Activated CD4-positive, alpha-beta T cell treated with anti-CD3 and anti-CD28 coated beads, Interleukin-2, amount 50 U/mL, for 48 hours (primary cell): ENCODE results near the gene LRRC41.
A peak's percentile ranks its signal among the peaks of the same experiment; 100 is the strongest.
"Not testable (repeated sequence)": the region's sequence is repeated elsewhere in the genome, so short reads cannot be mapped to it uniquely, and the experiment has no call there.

Experiments
- DNase-seq, 2 experiments: peaks; one replicate each; pipeline ENCODE4 v3.0.0-alpha.2; 2020

LRRC41 gene

GRCh38 chr1:46325285-46326076, 22.1 kb upstream of the LRRC41 start:
- DNase-seq: not testable (repeated sequence)

DNA sequence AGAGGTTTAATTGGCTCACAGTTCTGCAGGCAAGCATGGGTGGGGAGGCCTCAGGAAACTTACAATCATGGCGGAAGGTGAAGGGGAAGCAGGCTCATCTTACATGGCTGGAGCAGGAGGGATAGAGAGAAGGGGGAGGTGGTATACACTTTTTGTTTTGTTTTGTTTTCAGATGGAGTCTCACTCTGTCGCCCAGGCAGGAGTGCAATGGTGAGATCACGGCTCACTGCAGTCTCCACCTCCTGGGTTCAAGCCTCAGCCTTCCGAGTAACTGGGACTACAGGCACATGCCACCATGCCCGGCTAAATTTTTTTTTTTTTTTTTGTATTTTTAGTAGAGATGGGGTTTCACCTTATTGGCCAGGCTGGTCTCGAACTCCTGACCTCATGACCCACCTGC, 18.8 kb upstream of the LRRC41 start:
- not testable (repeated sequence) for DNase-seq

DNA sequence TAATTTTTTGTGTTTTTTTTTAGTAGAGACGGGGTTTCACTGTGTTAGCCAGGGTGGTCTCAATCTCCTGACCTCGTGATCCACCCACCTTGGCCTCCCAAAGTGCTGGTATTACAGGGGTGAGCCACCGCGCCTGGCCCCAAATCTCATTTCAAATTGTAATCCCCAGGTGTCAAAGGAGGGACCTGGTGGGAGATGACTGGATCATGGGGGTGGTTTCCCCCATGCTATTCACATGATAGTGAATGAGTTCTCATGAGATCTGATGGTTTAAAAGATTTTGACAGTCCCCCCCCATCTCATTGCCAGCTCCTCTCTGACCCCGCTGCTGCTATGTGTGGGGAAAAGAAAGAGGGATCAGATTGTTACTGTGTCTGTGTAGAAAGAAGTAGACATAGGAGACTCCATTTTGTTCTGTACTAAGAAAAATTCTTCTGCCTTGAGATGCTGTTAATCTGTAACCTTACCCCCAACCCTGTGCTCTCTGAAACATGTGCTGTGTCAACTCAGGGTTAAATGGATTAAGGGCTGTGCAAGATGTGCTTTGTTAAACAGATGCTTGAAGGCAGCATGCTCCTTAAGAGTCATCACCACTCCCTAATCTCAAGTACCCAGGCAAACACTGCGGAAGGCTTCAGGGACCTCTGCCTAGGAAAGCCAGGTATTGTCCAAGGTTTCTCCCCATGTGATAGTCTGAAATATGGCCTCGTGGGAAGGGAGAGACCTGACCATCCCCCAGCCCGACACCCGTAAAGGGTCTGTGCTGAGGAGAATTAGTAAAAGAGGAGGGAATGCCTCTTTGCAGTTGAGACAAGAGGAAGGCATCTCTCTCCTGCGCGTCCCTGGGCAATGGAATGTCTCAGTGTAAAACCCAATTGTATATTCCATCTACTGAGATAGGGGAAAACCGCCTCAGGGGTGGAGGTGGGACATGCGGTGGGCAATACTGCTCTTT, 16.8 kb upstream of the LRRC41 start:
- not testable (repeated sequence) for DNase-seq

DNA sequence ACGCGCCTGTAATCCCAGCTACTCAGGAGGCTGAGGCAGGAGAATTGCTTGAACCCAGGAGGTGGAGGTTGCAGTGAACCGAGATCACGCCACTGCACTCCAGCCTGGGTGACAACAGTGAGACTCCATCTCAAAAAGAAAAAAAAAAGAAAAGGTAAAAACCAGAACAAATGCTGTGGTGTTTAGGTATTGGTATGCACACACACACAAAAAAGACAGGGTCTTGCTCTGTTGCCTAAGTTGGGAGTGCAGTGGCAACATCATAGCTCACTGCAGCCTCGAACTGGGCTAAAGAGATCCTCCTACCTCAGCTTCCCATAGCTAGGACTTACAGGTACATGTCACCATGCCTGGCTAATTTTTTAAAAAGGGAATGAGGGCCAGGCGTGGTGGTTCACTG, 15.9 kb upstream of the LRRC41 start:
- not testable (repeated sequence) for DNase-seq

- no peak for DNase-seq
These were observed 13.9 kb upstream of the LRRC41 start for GRCh38 chr1:46317323-46317722.

DNA sequence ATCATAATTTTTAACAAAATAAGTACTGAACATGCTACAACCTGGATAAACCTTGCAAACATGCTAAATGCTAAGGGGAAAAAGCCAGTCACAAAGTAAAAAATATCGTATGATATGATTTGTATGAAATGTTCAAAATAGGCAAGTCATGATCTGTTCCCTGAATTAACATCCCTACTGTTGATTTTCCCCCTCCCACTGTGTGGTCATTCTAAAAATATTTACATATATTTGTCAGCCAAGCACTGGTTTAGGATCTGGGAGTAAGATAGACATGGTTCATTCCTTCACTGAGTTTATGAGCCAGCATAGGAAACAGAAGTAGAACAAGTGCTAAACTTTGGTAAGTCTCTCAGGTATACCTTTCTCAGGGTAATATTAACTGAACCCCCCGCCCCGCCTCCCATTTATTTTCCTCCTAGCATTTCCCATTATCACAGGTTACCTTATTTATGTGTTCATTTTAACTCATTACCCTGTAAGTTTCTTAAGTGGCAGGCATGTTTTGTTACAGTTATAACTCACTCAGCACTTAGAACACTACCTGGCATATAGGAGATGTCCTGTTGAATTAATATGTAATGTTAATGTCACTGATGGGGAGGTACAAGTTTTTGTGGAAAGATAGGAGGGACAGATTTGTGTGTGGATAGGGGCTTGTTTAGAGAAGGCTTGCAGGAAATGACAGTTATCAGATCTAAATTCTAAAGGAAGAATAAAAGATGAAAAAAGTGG, 12.4 kb upstream of the LRRC41 start:
- DNase-seq: no peak

DNA sequence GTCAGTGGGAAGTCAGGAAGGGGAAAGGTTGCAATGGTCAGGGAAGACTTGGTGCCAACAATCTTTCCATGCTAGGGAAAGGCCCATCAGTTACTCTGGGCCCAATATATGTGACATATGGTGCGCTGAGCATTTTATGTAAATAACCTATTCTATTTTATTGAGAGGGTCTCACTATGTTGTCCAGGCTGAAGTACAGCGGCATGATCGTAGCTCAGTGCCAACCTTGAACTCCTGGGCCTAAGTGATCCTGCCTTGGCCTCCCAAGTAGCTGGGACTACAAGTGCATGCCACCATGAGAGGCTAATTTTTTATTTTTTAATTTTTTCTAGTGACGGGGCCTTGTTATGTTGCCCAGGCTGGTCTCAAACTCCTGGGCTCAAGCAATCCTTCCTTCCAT, 6.9 kb upstream of the LRRC41 start:
- no peak for DNase-seq

DNA sequence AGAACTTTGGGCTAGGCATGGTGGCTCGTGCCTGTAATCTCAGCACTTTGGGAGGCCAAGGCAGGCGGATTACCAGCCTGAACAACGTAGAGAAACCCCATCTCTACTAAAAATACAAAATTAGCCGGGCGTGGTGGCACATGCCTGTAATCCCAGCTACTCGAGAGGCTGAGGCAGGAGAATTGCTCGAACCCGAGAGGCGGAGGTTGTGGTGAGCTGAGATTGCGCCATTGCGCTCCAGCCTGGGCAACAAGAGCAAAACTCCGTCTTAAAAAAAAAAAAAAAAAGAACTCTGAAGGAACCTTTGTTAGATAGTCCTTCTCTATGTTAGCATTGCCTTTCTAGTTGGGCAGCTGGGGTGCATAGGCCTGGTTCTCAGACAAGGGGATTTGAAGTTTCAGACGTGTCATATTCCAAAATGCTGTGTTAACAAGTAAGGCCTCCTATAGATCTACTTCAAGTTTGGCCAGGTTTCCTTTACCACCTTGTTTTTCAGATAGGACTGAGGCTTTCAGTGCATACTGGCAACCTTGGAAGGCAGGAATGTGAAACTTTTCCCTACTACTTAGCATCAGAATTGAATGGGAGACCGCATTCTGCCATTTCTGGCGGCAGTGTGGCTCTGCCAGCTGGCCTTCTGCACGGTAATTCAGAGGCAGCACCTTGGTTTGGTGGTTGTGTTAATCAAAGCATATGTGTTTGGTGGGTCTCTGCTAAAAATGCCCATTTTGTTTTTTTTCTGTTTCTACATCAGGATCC, 6.2 kb upstream of the LRRC41 start:
- no peak for DNase-seq

GRCh38 chr1:46306159-46306530, 2.7 kb upstream of the LRRC41 start:
- no peak for DNase-seq

GRCh38 chr1:46303872-46304326, 483 bp upstream of the LRRC41 start:
- no peak for DNase-seq

- peak in 1 of 2 experiments; percentile 33 for DNase-seq
These were observed 777 bp downstream of the LRRC41 start for GRCh38 chr1:46302641-46303037.

- peak; percentile 58 to 62 for DNase-seq
These were observed 1.4 kb downstream of the LRRC41 start for GRCh38 chr1:46301808-46302640.

DNA sequence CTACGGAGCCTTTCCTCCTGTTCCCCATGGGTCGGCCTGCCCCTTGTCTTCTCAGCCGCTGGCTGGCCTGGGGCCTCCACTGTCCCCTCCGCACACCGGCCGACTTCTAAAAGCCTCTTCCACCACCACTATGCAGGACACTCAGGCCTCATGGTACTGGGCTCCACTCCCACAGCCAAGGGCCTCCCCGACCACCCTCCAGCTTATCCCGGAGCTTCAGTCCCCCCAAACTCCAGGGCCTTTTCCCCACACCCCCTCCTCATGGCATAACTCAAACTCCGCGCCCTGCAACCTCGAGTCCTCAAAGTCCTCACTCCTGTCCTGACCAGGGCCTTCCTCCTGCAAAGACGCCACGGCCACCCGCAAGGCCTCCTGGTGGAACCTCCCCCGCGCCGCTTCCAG, 2.0 kb downstream of the LRRC41 start:
- DNase-seq: no peak

GRCh38 chr1:46300673-46301405, 2.6 kb downstream of the LRRC41 start:
- no peak for DNase-seq

- DNase-seq: no peak
These were observed 5.0 kb downstream of the LRRC41 start for GRCh38 chr1:46298387-46298786.

DNA sequence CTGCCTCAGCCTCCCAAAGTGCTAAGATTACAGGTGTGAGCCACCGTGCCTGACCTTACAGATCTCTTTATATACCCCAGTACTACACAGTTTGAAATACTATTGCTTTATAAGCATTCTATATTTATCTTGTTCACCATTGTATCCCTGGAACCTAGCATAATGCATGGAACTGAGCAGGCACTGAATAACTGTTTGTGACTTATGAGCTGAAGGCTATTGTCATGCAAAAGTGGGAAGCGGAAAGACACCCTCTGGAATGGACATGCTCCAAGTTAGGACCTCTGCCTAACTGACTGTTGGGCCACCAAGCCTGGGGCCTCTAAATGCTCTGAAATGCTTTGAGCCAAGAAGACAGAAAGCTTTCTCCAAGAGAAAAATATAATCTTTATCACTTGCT, 8.1 kb downstream of the LRRC41 start:
- DNase-seq: no peak

GRCh38 chr1:46289976-46290375, 13.4 kb downstream of the LRRC41 start:
- DNase-seq: no peak

DNA sequence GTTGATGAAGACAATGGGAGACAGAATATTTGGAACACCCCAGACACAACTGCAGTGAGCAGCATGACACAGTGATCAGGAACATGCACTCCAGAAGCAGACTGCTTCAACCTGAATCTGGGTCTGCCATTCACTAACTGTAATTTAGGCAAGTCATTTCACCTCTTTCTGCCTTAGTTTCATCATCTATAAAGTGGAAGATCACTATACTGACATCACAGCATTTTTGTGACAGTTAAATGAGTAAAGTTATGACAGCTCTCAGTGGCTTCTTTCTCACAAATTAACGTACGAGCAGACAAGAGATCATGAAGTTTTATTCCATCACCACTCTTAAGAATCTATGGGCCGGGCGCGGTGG, 14.3 kb downstream of the LRRC41 start:
- DNase-seq: no peak

DNA sequence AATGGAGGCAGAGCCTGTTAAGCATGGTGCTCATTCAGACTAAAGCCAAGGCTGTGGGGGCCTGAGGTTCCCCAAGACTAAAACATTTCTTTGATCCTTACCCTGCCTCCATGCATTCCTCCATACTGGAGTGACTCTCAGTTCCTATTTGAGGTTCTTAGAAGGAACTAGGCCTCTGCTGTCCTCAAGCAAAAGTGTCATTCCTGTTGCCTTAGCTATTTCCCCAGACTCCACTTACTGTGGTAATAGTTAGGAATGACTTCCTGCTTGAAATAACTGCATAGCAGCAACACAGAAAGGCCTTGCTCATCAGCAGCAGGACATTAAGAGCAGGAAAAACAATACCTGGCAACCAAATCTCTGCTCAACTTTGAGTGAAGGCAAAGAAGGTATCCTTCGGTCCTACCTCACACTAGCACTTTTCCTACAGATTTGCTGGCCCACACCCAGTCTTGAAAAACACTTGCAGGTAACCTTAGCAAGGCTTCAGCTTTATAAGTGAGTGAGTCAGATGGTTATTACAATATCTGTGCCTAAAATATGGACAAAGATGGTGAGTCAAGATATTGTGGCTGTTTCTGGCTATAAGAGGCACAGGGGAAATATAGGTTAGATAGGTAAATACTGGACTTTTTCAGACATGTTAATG, 14.8 kb downstream of the LRRC41 start:
- DNase-seq: no peak
